8988T (cell line): ENCODE results near the gene DENND4A.
"Not testable (repeated sequence)": the region's sequence is repeated elsewhere in the genome, so short reads cannot be mapped to it uniquely, and the experiment has no call there.

Source experiments
- DNase-seq: peaks from one replicate; pipeline ENCODE4 v3.0.0; 2011

The DENND4A gene

DNA sequence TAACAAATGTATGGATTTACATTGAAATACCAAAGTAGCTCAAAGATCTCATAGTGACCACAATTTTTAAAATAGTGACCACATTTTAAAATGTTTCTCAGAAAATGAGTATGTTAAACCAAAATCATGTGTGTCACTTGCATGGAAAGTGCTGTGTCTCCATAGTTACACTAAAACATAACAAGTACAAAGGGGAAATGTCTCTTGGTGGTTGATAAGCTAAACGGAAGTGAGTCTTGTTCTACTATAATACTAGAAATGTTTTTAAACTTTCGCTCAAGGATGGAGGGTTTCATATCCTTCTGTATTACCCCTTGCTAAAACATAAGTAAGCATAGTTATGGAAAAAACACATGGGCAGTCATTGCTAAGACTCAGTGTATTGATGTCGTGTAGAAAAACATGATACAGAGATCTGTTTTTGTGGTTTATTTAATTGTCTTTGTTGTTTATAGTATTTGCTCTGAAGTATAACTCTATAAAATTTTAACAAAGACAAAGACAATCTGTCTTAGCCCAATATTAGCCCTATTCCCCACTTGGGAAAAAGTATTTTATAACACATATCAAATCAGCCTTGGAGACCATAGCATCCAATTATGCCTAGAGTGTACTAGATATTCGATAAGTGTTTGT lies 27.0 kb upstream of the DENND4A start:
- DNase-seq: no peak

DNA sequence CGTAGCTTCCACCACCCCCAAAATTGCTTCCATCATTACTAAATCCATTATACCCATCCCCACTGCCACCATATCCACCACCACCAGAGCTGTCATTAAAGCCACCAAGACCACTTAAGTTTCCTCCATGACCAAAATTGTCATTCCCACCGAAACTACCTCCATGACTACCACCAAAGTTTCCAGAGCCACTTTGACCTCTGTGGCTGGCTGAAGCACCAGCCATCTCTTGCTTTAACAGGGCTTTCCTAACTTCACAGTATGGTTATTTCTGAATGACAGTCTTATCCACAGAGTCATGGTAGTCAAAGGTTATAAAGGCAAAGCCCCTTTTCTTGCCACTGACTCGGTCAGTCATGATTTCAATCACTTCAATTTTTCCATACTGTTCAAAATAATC lies 24.3 kb upstream of the DENND4A start:
- no peak for DNase-seq

DNA sequence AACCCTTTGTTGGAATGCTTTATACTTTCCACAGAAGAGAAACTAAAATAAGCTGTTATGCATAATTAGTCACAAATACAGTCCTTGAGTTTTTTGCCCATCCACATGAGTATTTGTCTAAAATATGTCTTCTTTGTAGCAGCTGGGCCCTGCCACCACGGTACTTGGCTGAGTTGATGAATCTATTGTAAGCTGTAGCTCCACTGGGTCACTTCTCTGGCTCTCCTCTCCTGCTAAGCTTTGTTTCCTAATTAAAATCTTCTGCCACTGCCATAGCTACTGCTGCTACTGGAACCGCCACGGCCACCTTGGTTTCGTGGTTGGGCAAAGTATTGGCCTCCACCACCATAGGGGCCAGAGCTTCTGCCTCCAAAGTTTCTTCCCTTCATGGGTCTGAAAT lies 23.9 kb upstream of the DENND4A start:
- DNase-seq: not testable (repeated sequence)

DNA sequence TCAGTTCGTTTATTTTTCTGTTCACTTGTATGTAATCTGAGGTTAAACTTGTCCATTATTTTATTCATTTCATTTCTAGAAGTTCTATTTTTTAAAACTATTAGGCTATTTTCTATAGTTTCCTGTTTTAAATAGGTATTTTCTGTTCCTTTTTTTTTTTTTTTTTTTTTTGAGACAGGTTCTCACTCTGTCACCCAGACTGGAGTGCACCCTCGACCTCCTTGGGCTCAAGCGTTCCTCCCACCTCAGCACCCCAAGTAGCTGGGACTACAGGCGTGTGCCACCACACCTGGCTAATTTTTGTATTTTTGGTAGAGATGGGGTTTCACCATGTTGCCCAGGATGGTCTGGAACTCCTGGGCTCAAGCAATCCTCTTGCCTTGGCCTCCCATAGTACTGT lies 22.2 kb upstream of the DENND4A start:
- not testable (repeated sequence) for DNase-seq

DNA sequence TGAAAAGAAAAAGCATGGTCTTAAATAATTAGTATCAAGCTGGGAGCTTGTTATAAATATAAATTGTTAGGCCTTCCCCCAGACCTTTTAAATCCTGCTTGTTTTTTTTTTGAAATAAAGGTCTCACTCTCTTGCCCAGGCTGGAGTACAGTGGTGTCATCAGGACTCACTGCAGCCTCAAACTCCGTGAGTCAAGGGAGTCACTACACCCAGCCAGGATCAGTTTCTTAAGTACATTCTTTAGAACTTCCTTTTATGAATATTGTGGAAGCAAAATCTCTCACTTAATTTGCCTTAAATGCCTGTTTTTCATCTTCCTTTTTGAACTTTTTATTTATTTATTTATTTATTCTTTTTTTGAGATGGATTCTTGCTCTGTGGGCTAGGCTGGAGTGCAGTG lies 20.8 kb upstream of the DENND4A start:
- DNase-seq: no peak

DNA sequence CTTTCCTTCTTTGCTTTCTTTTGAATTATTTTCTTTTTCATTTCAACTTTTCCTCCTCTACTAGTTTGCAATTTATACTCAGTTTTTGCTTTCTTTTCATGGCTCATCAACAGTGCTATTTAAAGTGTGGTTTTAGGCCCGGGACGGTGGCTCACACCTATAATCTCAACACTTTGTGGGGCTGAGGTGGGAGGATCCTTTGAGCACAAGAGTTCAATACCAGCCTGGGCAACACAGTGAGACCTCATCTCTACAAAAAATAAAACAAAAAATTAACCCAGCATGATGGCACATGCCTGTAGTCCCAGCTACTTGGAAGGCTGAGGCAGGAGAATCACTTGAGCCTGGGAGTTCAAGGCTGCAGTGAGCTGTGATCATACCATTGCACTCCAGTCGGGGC lies 20.4 kb upstream of the DENND4A start:
- no peak for DNase-seq

DNA sequence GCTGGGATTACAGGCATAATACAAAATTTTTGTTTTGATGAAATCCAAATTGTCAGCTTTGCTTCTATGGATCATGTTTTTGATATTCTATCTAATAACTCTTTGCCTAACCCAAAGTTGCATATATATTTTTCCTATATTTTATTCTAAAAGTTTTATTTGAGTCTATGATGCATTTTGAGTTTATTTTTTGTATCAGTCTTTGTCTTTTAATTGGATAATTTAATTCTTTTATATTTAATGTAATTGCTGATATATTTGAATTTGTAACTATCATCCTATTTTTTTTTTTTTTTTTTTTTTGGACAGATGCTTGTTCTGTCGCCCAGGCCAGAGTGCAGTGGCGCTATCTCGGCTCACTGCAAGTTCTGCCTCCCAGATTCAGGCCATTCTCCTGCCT lies 19.7 kb upstream of the DENND4A start:
- no peak for DNase-seq

DNA sequence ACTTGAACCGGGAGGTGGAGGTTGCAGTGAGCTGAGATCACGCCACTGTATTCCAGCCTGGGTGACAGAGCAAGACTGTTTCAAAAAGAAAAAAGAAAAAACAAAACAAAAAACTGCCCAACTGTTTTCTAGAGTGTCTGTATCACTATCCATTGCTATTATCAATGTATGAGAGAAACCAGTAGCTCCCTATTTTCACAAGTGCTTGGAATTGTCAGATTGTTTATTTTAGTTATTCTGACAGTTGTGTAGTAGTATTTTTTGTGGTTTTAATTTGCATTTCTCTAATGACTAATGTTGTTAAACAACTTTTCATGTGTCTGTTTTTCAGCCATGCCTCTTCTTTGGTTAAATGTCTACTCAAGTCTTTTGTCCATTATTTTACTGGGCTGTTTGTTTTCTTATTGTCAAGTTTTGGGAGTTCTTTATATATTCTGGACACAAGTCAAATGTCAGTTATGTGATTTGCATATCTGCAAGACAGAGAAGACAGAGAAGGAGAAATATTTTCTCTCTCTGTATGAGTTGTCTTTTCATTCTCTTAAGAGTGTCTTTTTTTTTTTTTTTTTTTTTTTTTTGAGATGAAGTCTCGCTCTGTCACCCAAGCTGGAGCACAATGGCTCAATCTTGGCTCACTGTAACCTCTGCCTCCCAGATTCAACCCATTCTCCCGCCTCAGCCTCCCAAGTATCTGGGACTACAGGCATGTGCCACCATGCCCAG lies 19.1 kb upstream of the DENND4A start:
- not testable (repeated sequence) for DNase-seq

DNA sequence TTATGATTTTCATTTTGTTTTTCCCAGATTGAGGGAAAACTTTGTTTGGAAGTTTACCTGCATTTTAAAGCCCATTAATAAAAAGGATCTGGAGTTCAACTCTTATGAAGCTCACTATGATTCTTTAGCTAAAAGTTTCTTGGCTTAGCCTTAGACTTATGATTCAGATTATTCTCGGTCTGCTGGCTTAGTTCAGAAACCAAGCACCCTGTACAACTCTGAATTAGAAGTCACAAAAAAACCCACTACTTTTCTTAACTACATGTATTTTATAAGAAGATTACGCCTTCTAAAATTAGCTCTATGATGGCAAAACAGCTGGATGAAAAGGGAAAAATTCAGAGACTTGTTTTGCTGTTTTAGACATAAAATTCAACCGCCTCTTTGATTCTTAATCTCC lies 14.3 kb upstream of the DENND4A start:
- no peak for DNase-seq

DNA sequence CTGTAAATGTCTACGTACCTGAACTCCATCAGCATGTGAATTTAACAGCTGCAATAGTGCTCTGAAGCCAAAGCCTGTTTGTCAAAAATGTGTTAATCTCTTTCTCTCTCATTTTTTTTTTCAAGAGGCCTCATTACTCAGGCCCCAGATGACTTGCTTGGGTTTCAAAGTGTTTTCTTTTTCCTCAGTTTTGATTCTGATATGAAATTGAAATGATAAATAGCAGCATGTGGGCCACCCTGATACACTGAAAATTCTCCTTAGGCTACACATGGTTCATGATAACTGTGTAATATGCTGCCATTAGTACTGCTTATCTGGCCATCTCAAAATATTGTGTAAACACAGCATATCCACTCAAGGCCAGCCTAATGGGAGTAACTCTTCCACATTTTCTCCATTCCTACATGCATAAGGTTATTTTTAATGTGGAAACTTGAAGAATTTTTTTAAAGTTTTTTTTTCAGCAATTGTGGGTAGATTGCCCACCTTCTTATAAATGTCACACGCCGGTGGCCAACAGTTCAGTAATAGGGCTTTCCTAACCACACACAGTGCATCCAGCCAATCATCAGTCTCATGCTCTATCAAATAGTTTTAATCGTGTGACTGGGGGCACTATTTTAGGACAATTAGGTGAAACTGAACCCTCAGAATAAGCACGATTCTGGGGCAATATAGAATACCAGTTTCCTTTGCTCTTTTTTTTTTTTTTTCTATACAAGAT lies 13.1 kb upstream of the DENND4A start:
- no peak for DNase-seq

DNA sequence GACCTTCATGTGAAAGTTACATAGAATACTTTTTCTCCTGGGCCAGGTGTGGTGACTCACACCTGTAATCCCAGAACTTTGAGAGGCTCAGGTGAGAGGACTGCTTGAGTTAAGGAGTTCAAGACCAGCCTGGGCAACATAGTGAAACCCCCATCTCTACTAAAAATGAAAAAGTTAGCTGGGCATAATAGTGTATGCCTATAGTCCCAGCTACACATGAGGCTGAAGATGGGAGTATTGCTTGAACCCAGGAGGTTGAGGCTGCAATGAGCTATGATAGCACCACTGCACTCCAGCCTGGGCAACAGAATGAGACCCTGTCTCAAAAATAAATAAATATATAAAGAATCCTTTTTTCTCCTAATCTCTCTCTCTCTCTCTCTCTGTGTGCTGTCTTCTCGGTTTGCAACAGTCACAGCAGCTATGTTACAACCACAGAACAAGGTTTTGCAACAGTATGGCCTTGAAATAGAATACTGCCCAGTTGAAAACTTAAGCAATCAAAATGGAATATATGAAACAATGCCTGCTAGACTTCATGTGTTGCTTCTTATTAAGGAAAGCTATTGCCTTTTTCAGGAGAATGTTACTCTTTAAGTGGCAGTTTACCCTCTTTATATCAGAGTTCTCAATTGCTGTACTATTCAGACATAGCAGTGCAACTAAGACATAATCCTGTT lies 12.3 kb upstream of the DENND4A start:
- DNase-seq: no peak

DNA sequence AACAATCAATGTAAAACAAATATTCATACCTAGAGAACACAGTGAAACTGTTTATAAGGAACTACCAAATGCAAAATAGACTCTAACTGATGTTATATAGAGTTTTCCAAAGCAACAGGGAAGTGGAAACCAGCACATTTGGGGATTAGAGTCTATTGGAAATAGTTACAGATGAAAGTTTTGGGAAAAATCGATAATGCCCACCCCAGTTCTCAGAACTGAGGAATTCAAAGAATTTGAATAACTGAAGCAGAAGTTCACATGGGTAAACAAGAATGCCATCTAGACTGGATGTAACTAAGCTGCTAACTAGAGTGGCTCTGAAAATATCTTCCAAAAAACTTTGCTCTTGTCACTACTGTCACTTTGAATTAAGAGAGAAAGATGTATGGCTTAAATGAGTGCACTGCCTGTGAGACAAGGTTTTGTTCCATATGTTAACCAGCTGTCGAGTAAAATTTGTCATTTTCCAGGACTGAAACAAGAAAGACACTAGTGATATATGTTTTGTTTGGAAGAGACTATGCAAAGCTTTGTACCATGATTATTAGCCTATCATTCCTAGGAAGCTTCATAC lies 9.2 kb upstream of the DENND4A start:
- DNase-seq: no peak

DNA sequence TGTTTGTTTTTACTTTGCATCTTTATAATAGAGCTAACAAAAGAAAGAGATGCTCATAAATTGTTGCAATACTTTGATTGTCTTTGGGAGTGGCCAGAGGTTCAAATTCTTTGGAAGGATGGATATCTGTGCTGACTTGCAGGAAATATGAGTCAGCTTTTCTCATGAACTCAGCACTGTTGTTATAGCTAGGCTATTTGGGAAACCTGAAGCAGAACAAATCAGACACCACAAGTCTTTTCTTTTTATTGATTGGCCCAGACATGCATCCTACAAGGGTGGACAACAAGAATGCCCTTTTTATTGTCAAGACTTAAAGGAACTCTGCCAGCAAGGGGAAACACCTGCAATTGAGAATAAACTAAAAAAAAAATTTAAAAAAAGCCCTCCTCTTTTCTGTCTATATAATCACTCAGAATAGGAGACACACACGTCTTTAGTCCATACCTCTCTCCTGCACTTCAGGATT lies 4.6 kb upstream of the DENND4A start:
- DNase-seq: no peak

DNA sequence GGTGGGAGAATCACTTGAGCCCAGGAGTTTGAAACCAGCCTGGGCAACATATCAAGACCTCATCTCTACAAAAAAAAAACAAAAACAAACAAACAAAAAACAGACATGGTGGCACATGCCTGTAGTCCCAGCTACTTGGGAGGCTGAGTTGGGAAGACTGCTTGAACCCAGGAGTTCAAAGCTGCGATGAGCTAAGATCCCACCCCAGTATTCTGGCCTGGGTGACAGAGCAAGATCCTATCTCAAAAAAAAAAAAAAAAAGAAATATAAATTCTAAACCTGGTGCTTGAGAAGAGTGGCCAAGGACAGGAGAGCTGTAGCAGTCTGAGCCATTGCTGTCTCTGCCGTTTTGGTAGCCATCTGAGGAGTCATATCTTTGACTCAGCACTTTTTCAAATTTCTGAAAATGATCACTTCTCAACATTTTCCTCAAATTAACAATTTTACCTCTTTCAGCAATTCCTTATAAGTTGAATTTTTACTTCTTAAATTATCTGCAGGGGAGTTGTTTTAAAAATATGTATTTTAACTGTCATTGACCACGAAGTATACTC lies 3.6 kb upstream of the DENND4A start:
- DNase-seq: no peak

DNA sequence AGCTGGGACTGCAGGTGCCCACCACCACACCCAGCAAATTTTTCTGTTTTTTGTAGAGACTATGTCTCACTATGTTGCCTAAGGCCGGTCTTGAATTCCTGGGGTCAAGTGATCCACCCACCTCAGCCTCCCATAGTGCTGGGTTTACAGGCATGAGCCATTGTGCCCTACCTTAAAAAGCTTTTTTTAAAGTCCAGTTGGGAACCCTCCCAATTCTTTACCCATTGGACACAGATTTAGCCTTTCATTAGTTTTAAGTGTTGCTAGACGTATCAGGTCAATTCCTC lies 1.7 kb upstream of the DENND4A start:
- no peak for DNase-seq

DNA sequence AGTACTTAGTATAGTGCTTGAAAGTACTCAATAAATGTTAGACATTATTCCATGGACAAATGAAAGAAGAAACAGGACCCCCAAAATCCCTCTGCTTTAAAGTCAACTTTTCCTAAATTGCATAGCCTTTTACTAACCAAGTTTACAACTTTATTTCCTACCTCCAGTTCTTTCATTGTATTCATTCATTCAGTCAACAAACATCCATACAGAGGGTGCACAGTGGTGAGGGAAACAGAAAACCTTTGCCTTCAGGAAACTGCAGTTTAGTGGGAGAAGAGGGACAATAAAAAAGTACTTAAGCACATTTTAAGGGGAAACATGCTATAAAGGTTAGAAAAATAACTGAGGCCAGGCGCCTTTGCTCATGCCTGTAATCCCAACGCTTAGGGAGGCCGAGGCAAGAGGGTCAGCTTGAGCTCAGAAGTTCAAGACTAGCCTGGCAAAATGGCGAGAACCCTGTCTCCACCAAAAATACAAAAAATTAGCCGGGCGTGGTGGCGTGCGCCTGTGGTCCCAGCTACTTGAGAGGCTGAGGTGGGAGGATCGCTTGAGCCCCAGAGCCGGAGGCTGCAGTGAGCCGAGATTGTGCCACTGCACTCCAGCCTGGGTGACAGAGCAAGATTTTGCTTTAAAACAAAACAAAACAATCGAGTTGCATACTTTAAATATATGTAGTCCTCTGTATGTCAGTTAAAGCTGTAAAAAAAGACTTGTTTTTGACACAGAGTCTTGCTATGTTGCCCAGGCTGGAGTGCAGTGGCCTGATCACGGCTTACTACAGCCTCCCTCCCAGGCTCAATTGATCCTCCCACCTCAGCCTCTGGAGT lies 1.1 kb upstream of the DENND4A start:
- DNase-seq: no peak

DNA sequence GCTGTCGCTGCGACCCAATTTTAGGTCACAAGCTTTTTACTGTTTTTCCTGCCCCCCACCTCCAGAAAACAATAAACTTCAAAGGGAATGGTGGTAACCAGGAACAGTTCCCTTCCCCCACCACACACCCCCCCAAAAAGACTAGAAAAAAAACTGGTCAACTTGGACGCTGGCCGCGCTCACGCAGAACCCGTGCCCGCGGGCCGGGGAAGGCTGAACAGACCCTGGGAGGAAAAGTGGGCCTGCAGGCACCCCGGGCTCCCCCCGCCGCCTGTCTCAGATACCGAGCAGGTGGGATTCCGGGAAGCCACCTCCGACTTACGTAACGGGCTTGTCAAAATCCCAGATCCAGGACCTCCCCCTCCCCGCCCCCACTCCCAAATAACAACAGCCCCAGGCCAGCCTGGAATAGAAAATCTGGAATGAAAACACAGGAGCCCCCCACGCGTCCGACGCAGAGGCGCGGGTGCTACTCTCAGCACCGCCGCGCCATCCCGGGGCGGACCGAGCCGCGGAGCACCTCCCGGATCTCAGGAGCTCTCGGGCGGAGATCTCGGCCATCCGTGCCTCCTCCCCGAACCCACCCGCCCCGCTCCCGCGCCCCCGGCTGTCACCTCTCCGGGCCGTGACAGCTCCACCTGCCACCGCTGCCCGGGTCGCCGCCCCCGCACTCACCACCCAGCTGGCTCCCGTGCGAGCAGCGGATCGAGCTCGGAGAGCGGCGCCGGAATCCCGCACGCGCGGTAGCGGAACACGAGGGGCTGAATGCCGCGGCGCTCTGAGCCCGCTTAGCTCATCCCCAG lies 557 bp downstream of the DENND4A start:
- peak; percentile 18 for DNase-seq

DNA sequence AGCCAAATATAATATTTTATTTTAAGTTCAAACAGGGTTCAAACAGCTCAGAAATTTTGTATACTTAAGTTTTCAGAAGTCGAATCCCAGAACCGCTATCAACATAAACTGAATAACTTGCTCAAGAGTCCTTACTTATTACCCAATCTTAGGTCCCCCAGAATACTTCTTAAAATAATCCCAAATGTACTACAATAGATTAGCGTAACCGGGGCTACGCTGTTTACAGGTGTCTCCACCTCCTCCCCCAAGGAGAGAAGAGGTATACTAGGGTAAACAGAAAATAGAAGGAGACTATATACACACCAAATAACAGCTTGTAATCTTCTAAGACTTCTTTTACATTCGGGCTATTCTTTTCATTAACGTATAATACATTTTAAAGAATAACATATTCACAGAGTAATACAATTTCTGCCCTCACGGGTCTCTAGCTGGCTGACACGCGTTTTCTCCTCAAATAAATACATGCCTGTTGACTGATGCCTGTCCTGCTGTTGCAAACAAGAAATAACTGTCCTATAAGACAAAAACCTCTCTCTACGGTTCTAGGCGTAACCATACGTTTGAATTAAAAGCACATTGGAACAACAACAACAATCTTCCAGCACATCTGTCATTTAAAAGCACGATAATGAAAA lies 1.3 kb downstream of the DENND4A start:
- DNase-seq: no peak

DNA sequence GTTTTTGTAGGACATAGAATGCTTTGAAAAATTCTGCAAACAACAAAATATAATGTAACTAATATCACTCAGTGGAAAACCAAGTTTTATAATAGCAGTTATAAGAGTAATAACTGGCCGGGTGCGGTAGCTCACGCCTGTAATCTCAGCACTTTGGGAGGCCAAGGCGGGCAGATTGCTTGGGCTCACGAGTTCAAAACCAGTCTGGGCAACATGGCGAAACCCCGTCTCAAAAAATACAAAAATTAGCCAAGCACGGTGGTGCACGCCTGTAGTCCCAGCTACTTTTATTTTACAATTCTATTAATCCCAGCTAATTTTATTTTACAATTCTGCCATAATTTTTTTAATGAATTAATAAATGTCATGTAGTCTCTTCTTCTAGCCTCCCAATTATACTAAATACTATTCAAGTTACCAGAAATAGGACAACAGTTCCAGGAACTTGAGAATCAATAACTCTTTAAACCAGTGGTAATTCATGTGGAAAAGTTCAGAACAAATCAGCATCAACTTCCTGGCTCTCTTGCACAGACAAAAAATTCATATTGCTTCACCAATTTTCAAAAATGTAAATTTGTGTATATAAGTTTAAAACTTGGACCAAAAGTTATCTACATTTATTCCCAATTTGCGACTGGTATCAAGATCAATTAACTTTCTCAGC lies 2.2 kb downstream of the DENND4A start:
- DNase-seq: no peak

DNA sequence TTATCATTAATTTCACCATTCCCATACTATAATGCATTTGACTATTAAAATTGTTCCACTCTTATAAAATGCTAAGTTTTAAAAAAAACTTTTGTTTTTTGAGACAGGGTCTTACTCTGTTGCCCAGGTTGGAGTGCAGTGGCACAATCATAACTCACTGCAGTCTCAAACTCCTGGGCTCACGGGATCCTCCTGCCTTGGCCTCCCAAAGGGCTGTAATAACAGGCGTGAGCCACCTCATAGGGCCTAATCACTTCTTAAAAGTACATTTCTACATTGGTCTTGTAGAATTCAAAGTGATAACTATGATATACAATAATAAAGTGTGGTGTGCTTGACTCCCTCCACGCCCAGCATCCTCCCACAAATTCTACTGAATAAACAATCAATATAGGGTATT lies 3.0 kb downstream of the DENND4A start:
- no peak for DNase-seq
